Lower lobe of right lung (tissue), 2 donors: ENCODE data around the gene TANC1. TPM values are rescaled to one million over a fixed set of nuclear protein-coding genes. Genes with fewer than 3 reads are reported as not detected.

Source experiments
- ATAC-seq, 2 donors: fragments of 200-7000 bp; cut with Tn5 transposase; one replicate each; pipeline ENCODE4 v1.9.1; 2020 to 2022; ENCODE audit warnings: mild to moderate bottlenecking in 2 of 2, moderate library complexity in 2 of 2
- DNase-seq: peaks from one replicate; pipeline ENCODE4 v3.0.0-alpha.2; 2020
- H3K27ac ChIP-seq: fragments of 200-600 bp; one replicate; pipeline ENCODE4 v1.8.0; 2022
- H3K27me3 ChIP-seq: fragments of 200-600 bp; one replicate; pipeline ENCODE4 v1.8.0; 2022; ENCODE audit warnings: low read depth
- H3K36me3 ChIP-seq: fragments of 200-600 bp; one replicate; pipeline ENCODE4 v1.8.0; 2022; ENCODE audit warnings: mild to moderate bottlenecking
- H3K4me1 ChIP-seq: fragments of 200-600 bp; one replicate; pipeline ENCODE4 v1.8.0; 2022
- H3K4me3 ChIP-seq: fragments of 200-600 bp; one replicate; pipeline ENCODE4 v1.8.0; 2022; ENCODE audit warnings: mild to moderate bottlenecking
- H3K9me3 ChIP-seq: fragments of 200-600 bp; one replicate; pipeline ENCODE4 v1.8.0; 2022
- intact Hi-C: fragments of 100-400 bp; cut with DNase I; formaldehyde crosslinking; loops from one replicate; pipeline ENCODE4 v1.11.0; 2022
- total RNA-seq: library from RNA; stranded (reverse); fragmentation: NEBNext Ultra II Directional; extraction: Animal tissue kit (Norgen Biotek cat#: 25700); gene quantifications from one replicate; pipeline ENCODE4 v1.2.1, GENCODE V29; 2021
- TF ChIP-seq, protein P1 (sequence below): fragments of 200-600 bp; IDR thresholded peaks from one replicate; pipeline ENCODE4 v1.8.0; 2022; ENCODE audit warnings: antibody characterized with exemption, mild to moderate bottlenecking
- donor health status: DM: no; HTN: yes; CAD: no; lungs with severe emphysema.

Gene TANC1
- total RNA-seq, 1 donor from 2014 or later = 39.5 TPM

DNA sequence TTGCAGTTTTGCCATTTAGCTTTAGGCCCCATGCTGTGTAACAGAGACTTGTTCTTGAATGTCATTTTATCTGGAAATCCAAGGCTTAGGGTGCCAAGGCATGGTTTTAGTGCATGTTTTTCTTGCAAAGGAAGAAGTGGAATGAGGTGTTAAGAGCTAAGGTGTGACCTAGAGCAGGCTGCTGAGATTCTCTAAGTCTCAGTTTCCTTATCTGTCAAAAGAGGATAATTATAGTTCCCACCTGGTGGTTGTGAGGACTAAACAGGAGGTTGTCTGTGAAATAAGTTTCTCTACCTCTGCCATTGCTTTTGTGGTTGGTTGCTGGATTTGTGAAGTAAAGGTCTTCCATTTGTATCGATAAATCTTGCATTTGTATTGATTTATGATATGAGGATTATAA is 82.0 kb downstream of the TANC1 start:
- no peak overlapping the region for H3K27ac ChIP-seq
- H3K9me3 ChIP-seq = no peaks in the 10 kb centered on the region
- H3K27me3 ChIP-seq = no peaks in the 10 kb centered on the region
- DNase-seq (no peak), ATAC-seq (no peak)
- TF ChIP-seq, protein P1, sequence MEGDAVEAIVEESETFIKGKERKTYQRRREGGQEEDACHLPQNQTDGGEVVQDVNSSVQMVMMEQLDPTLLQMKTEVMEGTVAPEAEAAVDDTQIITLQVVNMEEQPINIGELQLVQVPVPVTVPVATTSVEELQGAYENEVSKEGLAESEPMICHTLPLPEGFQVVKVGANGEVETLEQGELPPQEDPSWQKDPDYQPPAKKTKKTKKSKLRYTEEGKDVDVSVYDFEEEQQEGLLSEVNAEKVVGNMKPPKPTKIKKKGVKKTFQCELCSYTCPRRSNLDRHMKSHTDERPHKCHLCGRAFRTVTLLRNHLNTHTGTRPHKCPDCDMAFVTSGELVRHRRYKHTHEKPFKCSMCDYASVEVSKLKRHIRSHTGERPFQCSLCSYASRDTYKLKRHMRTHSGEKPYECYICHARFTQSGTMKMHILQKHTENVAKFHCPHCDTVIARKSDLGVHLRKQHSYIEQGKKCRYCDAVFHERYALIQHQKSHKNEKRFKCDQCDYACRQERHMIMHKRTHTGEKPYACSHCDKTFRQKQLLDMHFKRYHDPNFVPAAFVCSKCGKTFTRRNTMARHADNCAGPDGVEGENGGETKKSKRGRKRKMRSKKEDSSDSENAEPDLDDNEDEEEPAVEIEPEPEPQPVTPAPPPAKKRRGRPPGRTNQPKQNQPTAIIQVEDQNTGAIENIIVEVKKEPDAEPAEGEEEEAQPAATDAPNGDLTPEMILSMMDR = no peak
- no peaks in the 10 kb centered on the region for H3K36me3 ChIP-seq
- H3K4me1 ChIP-seq = peaks cover 54% of the 10 kb centered on the region
- intact Hi-C loops = no loop called here
- no peak overlapping the region for H3K4me3 ChIP-seq

DNA sequence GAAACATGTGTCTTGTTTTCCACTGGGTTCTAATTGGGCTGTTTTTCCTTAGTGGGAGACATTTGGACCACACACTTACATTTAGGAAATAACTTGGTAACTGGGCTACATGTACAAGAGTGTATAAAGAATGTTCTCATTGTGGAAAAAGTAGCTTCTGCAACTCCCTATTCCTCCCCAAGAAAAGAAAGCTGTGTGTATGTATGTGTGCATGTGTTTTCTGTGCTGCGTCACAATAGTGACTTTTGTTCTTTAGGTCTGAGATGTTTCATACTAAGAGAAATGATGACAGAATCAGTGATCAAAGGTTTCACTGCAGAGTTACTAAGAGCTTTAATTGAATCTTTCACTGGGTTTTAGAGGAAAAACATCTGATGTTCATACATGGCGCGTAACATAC is 82.7 kb downstream of the TANC1 start:
- H3K36me3 ChIP-seq = no peaks in the 10 kb centered on the region
- H3K27ac ChIP-seq = no peak overlapping the region
- H3K9me3 ChIP-seq = no peaks in the 10 kb centered on the region
- no peaks in the 10 kb centered on the region for H3K27me3 ChIP-seq
- ATAC-seq = no peak
- intact Hi-C loops = no loop called here
- no peak overlapping the region for H3K4me3 ChIP-seq
- no peak for DNase-seq
- peaks cover 52% of the 10 kb centered on the region for H3K4me1 ChIP-seq
- TF ChIP-seq, protein P1 = no peak

GRCh38 chr2:159051661-159052060 is 83.2 kb downstream of the TANC1 start:
- DNase-seq (no peak), ATAC-seq (no peak)
- H3K27me3 ChIP-seq = no peaks in the 10 kb centered on the region
- no peak overlapping the region for H3K4me3 ChIP-seq
- H3K4me1 ChIP-seq = peaks cover 48% of the 10 kb centered on the region
- TF ChIP-seq, protein P1 = no peak
- H3K36me3 ChIP-seq = no peaks in the 10 kb centered on the region
- no peaks in the 10 kb centered on the region for H3K9me3 ChIP-seq
- intact Hi-C loops = no loop called here
- no peak overlapping the region for H3K27ac ChIP-seq

- no peak for ATAC-seq
- intact Hi-C loops = no loop called here
- Histone ChIP-seq H3K36me3 (no peaks in the 10 kb centered on the region), H3K27me3 (no peaks in the 10 kb centered on the region), H3K4me1 (peaks cover 42% of the 10 kb centered on the region), H3K9me3 (no peaks in the 10 kb centered on the region), H3K27ac (no peak overlapping the region), H3K4me3 (no peak overlapping the region)
- no peak for DNase-seq
- TF ChIP-seq, protein P1 = no peak
These were observed 83.7 kb downstream of the TANC1 start for GRCh38 chr2:159052157-159052601.

- intact Hi-C loops = no loop called here
- no peaks in the 10 kb centered on the region for H3K27me3 ChIP-seq
- ATAC-seq (no peak), DNase-seq (no peak)
- H3K9me3 ChIP-seq = no peaks in the 10 kb centered on the region
- peaks cover 34% of the 10 kb centered on the region for H3K4me1 ChIP-seq
- H3K36me3 ChIP-seq = no peaks in the 10 kb centered on the region
- no peak overlapping the region for H3K27ac ChIP-seq
- TF ChIP-seq, protein P1 = no peak
- no peak overlapping the region for H3K4me3 ChIP-seq
These were observed 85.0 kb downstream of the TANC1 start for GRCh38 chr2:159053161-159054031.
